WTC11 (cell line): ENCODE data around the gene MYOF. TPM values are rescaled to one million over a fixed set of nuclear protein-coding genes. Genes with fewer than 3 reads are reported as not detected.
"Not testable (repeated sequence)": the region's sequence is repeated elsewhere in the genome, so short reads cannot be mapped to it uniquely, and the experiment has no call there.

Experiments
- ATAC-seq: fragments of 200-7000 bp; cut with Tn5 transposase; 2 replicates; pipeline ENCODE4 v1.10.0; 2021; ENCODE audit warnings: mild to moderate bottlenecking, moderate library complexity
- CTCF ChIA-PET: fragments of 300-600 bp; sonication (Branson Sonifier 250); formaldehyde crosslinking; loops from one replicate; lab custom pipeline; 2021; ENCODE audit warnings: antibody characterized with exemption; lab: Charles Lee
- POLR2A ChIA-PET: fragments of 350-600 bp; sonication (Branson Sonifier 250); formaldehyde crosslinking; loops from one replicate; lab custom pipeline; 2021; ENCODE audit warnings: antibody characterized with exemption; lab: Charles Lee
- DNase-seq: peaks from one replicate; pipeline ENCODE4 v3.0.0; 2021; ENCODE audit warnings: low spot score
- H3K27ac Mint-ChIP-seq: 2 replicates; pipeline ENCODE4 v1.8.0; 2021; ENCODE audit warnings: mixed read lengths
- H3K27me3 Mint-ChIP-seq: 2 replicates; pipeline ENCODE4 v1.8.0; 2021; ENCODE audit warnings: low read depth, mild to moderate bottlenecking, moderate library complexity, mixed read lengths
- H3K36me3 Mint-ChIP-seq: 2 replicates; pipeline ENCODE4 v1.8.0; 2021; ENCODE audit warnings: mixed read lengths
- H3K4me1 Mint-ChIP-seq: 2 replicates; pipeline ENCODE4 v1.8.0; 2022; ENCODE audit warnings: mixed read lengths
- H3K4me3 Mint-ChIP-seq: 2 replicates; pipeline ENCODE4 v1.8.0; 2021; ENCODE audit warnings: mild to moderate bottlenecking, moderate library complexity, mixed read lengths
- H3K9me3 Mint-ChIP-seq: 2 replicates; pipeline ENCODE4 v1.8.0; 2021; ENCODE audit warnings: mixed read lengths
- CBFB ChIP-seq: sonication (generic); formaldehyde crosslinking; IDR thresholded peaks from 2 replicates; pipeline ENCODE4 v1.8.1; 2022; ENCODE audit warnings: mild to moderate bottlenecking, low read depth, missing genetic modification reagents
- ESRRA ChIP-seq: sonication (generic); formaldehyde crosslinking; IDR thresholded peaks from 2 replicates; pipeline ENCODE4 v1.8.1; 2022; ENCODE audit warnings: mild to moderate bottlenecking, missing genetic modification reagents, borderline replicate concordance
- FOXP1 ChIP-seq: sonication (generic); formaldehyde crosslinking; IDR thresholded peaks from 2 replicates; pipeline ENCODE4 v1.8.0; 2022; ENCODE audit warnings: missing genetic modification reagents, mild to moderate bottlenecking, moderate library complexity, borderline replicate concordance
- GABPB1 ChIP-seq: sonication (generic); formaldehyde crosslinking; IDR thresholded peaks from 2 replicates; pipeline ENCODE4 v1.8.1; 2023; ENCODE audit warnings: mild to moderate bottlenecking, missing genetic modification reagents
- GTF2I ChIP-seq: fragments of 250-450 bp; sonication (Bioruptor Pico); conservative IDR thresholded peaks from 2 replicates; pipeline ENCODE4 v1.4.0; 2021; ENCODE audit warnings: mild to moderate bottlenecking
- MAX ChIP-seq: sonication (generic); formaldehyde crosslinking; IDR thresholded peaks from 2 replicates; pipeline ENCODE4 v1.8.0; 2022; ENCODE audit warnings: mild to moderate bottlenecking, missing genetic modification reagents
- NFE2L1 ChIP-seq: sonication (generic); formaldehyde crosslinking; IDR thresholded peaks from 2 replicates; pipeline ENCODE4 v1.8.1; 2023; ENCODE audit warnings: missing genetic modification reagents
- NR3C1 ChIP-seq: sonication (generic); formaldehyde crosslinking; conservative IDR thresholded peaks from 2 replicates; pipeline ENCODE4 v1.8.1; 2023; ENCODE audit warnings: low read depth, mild to moderate bottlenecking, missing genetic modification reagents
- OVOL2 ChIP-seq: fragments of 250-450 bp; sonication (Bioruptor Pico); IDR thresholded peaks from 2 replicates; pipeline ENCODE4 v1.9.0; 2021; ENCODE audit warnings: mild to moderate bottlenecking, borderline replicate concordance
- PRDM15 ChIP-seq: sonication (generic); formaldehyde crosslinking; IDR thresholded peaks from 2 replicates; pipeline ENCODE4 v1.8.0; 2022; ENCODE audit warnings: missing genetic modification reagents
- PREB ChIP-seq: sonication (generic); formaldehyde crosslinking; IDR thresholded peaks from 2 replicates; pipeline ENCODE4 v1.8.1; 2022; ENCODE audit warnings: mild to moderate bottlenecking, missing genetic modification reagents, moderate library complexity, borderline replicate concordance
- SMAD4 ChIP-seq: sonication (generic); formaldehyde crosslinking; IDR thresholded peaks from 2 replicates; pipeline ENCODE4 v1.8.0; 2022; ENCODE audit warnings: mild to moderate bottlenecking, missing genetic modification reagents
- TEAD4 ChIP-seq: sonication (generic); formaldehyde crosslinking; IDR thresholded peaks from 2 replicates; pipeline ENCODE4 v1.8.0; 2022; ENCODE audit warnings: mild to moderate bottlenecking, missing genetic modification reagents
- ZBTB21 ChIP-seq: sonication (generic); formaldehyde crosslinking; IDR thresholded peaks from 2 replicates; pipeline ENCODE4 v1.8.1; 2023; ENCODE audit warnings: mild to moderate bottlenecking, missing genetic modification reagents, borderline replicate concordance
- ZBTB43 ChIP-seq: sonication (generic); formaldehyde crosslinking; IDR thresholded peaks from 2 replicates; pipeline ENCODE4 v1.8.1; 2023; ENCODE audit warnings: mild to moderate bottlenecking, missing genetic modification reagents
- ZNF232 ChIP-seq: sonication (generic); formaldehyde crosslinking; IDR thresholded peaks from 2 replicates; pipeline ENCODE4 v1.8.0; 2022; ENCODE audit warnings: mild to moderate bottlenecking, missing genetic modification reagents
- ZNF396 ChIP-seq: fragments of 250-450 bp; sonication (Bioruptor Pico); IDR thresholded peaks from 2 replicates; pipeline ENCODE4 v1.8.0; 2021; ENCODE audit warnings: mild to moderate bottlenecking, moderate library complexity, borderline replicate concordance
- total RNA-seq: library from RNA; stranded (reverse); gene quantifications from 3 replicates; pipeline ENCODE4 v1.2.3, GENCODE V29; 2021
- TF ChIP-seq, protein P1 (sequence below): sonication (generic); formaldehyde crosslinking; IDR thresholded peaks from 2 replicates; pipeline ENCODE4 v1.8.1; 2023; ENCODE audit warnings: mild to moderate bottlenecking, missing genetic modification reagents, moderate library complexity
- TF ChIP-seq, protein P2 (sequence below): sonication (generic); formaldehyde crosslinking; IDR thresholded peaks from 2 replicates; pipeline ENCODE4 v1.8.1; 2023; ENCODE audit warnings: mild to moderate bottlenecking, missing genetic modification reagents
- TF ChIP-seq, protein P3 (sequence below): fragments of 250-450 bp; sonication (Bioruptor Pico); IDR thresholded peaks from 2 replicates; pipeline ENCODE4 v1.9.0; 2021; ENCODE audit warnings: mild to moderate bottlenecking

Gene MYOF
- total RNA-seq, 1 experiment from 2014 or later: 1.8 TPM

DNA sequence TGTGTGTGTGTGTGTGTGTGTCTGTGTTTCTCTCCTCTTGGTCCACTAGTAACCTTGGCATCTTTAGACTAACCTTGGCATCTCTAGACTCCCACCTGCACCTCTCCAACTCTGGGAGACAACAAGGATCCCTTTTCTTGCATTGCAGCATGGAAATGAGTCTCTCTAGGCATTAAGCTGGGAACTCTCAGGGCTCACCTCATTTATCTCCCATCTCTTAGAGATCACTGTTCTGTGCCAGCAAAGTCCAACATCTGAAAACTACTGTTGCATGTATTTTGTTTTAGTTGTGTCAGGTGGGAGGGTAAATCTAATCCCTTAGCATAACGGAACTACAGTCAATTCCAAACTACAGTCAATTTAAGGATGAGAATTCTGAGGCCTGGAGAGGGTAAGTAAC lies 38.7 kb downstream of the MYOF start:
- Mint-ChIP-seq H3K4me3 (no peak overlapping the region), H3K4me1 (peaks cover 72% of the 10 kb centered on the region), H3K27ac (peak overlapping the region; percentile 37; the same call in 1 of the 2 replicates), H3K27me3 (no peaks in the 10 kb centered on the region), H3K9me3 (no peaks in the 10 kb centered on the region), H3K36me3 (no peaks in the 10 kb centered on the region)
- TF ChIP-seq GABPB1 (CRISPR knock-in tag) (no peak), ZNF232 (CRISPR knock-in tag) (no peak), ZNF396 (CRISPR knock-in tag) (no peak), NFE2L1 (CRISPR knock-in tag) (no peak), SMAD4 (CRISPR knock-in tag) (no peak), GTF2I (CRISPR knock-in tag) (no peak), PRDM15 (no peak), ZBTB43 (no peak), CBFB (CRISPR knock-in tag) (no peak), FOXP1 (CRISPR knock-in tag) (no peak), TEAD4 (CRISPR knock-in tag) (no peak), PREB (CRISPR knock-in tag) (no peak), ZBTB21 (CRISPR knock-in tag) (no peak), OVOL2 (no peak), NR3C1 (no peak), ESRRA (no peak), MAX (CRISPR knock-in tag) (no peak)
- TF ChIP-seq, protein P1, sequence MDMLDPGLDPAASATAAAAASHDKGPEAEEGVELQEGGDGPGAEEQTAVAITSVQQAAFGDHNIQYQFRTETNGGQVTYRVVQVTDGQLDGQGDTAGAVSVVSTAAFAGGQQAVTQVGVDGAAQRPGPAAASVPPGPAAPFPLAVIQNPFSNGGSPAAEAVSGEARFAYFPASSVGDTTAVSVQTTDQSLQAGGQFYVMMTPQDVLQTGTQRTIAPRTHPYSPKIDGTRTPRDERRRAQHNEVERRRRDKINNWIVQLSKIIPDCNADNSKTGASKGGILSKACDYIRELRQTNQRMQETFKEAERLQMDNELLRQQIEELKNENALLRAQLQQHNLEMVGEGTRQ (CRISPR knock-in tag): no peak
- TF ChIP-seq, protein P2, sequence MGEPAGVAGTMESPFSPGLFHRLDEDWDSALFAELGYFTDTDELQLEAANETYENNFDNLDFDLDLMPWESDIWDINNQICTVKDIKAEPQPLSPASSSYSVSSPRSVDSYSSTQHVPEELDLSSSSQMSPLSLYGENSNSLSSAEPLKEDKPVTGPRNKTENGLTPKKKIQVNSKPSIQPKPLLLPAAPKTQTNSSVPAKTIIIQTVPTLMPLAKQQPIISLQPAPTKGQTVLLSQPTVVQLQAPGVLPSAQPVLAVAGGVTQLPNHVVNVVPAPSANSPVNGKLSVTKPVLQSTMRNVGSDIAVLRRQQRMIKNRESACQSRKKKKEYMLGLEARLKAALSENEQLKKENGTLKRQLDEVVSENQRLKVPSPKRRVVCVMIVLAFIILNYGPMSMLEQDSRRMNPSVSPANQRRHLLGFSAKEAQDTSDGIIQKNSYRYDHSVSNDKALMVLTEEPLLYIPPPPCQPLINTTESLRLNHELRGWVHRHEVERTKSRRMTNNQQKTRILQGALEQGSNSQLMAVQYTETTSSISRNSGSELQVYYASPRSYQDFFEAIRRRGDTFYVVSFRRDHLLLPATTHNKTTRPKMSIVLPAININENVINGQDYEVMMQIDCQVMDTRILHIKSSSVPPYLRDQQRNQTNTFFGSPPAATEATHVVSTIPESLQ (CRISPR knock-in tag): no peak
- TF ChIP-seq, protein P3, sequence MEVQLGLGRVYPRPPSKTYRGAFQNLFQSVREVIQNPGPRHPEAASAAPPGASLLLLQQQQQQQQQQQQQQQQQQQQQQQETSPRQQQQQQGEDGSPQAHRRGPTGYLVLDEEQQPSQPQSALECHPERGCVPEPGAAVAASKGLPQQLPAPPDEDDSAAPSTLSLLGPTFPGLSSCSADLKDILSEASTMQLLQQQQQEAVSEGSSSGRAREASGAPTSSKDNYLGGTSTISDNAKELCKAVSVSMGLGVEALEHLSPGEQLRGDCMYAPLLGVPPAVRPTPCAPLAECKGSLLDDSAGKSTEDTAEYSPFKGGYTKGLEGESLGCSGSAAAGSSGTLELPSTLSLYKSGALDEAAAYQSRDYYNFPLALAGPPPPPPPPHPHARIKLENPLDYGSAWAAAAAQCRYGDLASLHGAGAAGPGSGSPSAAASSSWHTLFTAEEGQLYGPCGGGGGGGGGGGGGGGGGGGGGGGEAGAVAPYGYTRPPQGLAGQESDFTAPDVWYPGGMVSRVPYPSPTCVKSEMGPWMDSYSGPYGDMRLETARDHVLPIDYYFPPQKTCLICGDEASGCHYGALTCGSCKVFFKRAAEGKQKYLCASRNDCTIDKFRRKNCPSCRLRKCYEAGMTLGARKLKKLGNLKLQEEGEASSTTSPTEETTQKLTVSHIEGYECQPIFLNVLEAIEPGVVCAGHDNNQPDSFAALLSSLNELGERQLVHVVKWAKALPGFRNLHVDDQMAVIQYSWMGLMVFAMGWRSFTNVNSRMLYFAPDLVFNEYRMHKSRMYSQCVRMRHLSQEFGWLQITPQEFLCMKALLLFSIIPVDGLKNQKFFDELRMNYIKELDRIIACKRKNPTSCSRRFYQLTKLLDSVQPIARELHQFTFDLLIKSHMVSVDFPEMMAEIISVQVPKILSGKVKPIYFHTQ (CRISPR knock-in tag): no peak
- DNase-seq (no peak), ATAC-seq (no peak)
- ChIA-PET POLR2A (no interaction called here), CTCF (interaction anchor here (5.4 kb wide), 1 partner anchor 39 kb away, joined by 33 read pairs; the partner anchor contains the start of gene MYOF)

DNA sequence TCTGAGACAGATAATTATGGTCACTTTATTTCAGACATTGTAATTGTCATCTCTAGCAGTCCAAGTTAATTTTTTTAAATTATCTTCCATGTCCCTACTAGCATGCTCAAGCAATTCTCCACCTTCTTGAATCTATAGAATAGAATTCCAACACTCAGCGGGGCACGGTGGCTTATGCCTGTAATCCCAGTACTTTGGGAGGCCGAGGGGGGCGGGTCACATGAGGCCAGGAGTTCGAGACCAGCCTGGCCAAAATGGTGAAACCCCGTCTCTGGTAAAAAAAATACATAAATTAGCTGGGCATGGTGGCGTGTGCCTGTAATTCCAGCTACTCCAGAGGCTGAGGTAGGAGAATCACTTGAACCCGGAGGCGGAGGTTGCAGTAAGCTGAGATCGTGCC lies 39.4 kb downstream of the MYOF start:
- POLR2A ChIA-PET, H3K36me3 Mint-ChIP-seq, H3K9me3 Mint-ChIP-seq, H3K27ac Mint-ChIP-seq, H3K4me3 Mint-ChIP-seq, H3K27me3 Mint-ChIP-seq, DNase-seq, ATAC-seq: not testable (repeated sequence)
- CTCF ChIA-PET: interaction anchor here (5.4 kb wide), 1 partner anchor 40 kb away, joined by 33 read pairs; the partner anchor contains the start of gene MYOF
- peaks cover 80% of the 10 kb centered on the region for H3K4me1 Mint-ChIP-seq
